GM18909 (cell line): ENCODE measurements around the gene SCART1.

Experiments
- ATAC-seq: cut with Tn5 transposase; IDR thresholded peaks from one replicate; pipeline ENCODE4 v1.9.1; 2021; ENCODE audit warnings: mild to moderate bottlenecking; ENCODE audit not compliant: unreplicated experiment, poor library complexity

The SCART1 gene

DNA sequence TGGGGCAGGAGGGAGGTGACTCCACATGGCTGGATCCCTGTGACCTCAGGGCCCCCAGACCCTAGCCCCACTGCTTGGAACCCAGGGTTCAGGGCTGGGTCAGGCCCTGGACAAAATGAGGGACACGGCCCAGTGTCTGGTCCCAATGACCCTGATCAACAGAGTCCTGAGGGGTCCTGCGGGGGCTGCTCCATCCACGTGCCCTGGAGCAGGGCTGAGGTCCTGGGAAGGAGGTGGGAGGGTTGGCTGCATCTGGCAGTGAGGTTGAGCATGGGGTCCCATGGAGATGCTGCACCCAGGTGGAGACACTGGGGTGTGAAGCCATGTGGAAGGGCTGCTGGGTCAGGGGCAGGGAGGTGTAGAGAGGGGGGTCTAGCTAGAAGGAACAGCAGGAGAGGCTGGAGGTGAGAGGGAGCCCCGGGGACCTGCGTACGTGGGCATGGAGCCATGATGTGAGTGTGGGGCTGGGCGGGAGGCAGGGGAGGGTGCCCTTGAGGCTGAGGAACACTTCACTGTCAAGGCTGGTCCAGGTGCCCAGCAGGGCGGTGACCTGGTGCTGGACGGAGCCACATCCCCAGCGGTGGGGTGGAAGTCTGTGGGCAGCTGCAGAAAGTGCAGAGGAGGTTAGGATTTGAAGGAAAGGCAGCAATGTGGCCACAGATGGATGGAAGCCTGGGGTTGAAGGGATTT is 604 bp downstream of the SCART1 start:
- no peak for ATAC-seq

DNA sequence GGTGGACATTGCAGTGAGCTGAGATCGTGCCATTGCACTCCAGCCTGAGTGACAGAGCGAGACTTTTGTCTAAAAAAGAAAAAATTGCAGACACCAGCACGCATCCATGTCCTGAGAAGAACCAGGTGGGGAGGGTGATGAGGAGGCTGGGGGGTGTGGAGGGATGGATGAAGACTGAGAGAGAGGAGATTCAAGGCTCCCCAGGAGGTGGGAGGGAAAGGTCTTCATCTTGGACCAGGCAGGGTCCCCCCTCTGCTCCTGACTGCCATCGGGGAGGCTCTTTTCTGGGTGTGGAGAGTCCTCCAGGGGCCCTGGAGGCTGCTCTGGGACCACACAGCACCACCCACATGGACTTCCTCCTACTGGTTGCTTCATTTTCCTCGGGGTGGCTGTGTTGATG is 1.5 kb downstream of the SCART1 start:
- ATAC-seq: no peak

GRCh38 chr10:133455611-133456031 is 1.9 kb downstream of the SCART1 start:
- no peak for ATAC-seq

GRCh38 chr10:133456041-133456951 is 2.6 kb downstream of the SCART1 start:
- no peak for ATAC-seq

DNA sequence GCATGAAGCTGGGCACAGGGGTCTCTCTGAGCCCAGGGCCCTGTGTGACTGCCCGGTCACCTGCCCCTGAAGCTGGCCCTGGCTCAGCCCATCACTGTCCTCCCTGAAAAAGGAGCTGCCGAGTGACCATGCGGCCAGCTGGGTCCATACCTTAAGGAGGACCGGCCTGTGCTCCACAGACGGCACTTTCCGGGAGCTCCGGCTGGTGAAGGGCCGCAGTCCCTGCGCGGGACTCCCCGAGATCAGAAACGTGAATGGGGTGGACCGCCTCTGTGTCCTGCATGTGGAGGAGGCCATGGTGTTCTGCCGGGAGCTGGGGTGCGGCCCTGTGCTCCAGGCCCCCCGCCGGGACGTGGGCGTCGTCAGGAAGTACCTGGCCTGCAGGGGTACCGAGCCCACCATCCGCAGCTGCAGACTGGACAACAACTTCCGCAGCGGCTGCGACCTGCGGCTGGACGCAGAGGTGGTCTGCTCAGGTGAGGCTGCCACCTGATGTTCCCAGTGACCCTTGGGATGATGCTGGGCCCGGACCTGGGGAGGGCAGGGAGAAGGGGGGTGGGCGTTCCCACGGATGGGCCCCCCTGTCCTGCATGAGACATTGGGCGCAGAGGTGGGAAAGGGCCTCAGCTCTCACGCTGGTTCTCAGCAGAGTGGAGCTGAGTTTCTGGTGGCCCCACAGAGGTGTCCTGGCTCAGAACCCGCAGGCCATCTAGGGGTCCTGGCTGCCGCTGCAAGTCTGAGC is 3.5 kb downstream of the SCART1 start:
- no peak for ATAC-seq

GRCh38 chr10:133458021-133458709 is 4.4 kb downstream of the SCART1 start:
- no peak for ATAC-seq

DNA sequence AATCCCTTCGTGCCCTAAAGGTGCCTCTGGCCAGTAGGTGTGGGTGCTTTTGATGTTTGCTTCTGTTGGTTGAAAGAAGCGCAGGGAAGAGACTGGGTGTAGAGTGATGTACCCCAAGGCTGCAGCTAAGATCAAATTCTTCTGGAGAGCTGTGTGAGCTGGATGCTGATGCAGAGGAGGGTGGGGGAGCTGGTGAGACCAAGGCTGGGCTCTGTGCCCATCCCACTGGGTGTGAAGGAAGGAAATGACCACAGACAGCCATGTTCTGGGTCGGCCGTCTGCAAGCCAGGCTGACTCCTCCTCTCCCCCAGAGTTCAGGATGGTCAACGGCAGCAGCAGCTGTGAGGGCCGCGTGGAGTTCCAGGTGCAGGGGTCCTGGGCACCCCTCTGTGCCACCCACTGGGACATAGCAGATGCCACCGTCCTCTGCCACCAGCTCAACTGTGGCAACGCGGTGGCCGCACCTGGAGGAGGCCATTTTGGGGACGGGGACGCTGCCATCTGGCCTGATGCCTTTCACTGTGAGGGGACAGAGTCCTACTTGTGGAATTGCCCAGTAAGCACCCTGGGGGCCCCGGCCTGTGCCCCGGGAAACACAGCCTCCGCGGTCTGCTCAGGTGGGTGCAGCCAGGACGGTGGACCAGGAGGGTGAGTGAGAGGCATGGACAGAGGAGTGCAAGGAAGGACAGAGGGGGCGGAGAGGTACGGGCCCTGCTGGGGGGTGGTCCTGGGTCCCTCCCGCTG is 5.1 kb downstream of the SCART1 start:
- ATAC-seq: no peak

DNA sequence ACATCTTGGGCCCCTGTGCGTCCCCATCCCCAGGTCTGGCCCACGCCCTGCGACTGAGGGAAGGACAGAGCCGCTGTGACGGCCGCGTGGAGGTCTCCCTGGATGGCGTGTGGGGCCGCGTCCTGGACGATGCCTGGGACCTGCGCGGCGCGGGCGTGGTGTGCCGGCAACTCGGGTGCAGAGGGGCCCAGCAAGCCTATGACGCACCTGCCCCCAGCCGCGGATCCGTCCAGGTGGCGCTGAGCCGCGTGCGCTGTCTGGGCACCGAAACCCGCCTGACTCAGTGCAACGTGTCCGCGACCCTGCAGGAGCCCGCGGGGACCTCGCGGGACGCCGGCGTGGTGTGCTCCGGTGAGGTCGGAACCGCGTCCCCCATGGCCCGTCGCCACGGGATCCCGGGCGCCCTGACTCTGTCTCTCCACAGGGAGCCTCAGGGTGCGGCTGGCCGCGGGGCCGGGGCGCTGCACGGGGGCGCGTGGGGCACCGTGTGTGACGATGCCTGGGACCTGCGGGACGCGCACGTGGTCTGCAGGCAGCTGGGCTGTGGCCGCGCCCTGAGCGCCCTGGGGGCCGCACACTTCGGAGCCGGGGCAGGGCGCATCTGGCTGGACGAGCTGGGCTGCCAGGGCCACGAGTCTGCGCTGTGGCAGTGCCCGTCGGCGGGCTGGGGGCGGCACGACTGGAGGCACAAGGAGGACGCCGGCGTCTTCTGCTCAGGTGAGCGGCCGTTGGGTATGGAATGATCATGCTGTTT is 5.9 kb downstream of the SCART1 start:
- no peak for ATAC-seq

DNA sequence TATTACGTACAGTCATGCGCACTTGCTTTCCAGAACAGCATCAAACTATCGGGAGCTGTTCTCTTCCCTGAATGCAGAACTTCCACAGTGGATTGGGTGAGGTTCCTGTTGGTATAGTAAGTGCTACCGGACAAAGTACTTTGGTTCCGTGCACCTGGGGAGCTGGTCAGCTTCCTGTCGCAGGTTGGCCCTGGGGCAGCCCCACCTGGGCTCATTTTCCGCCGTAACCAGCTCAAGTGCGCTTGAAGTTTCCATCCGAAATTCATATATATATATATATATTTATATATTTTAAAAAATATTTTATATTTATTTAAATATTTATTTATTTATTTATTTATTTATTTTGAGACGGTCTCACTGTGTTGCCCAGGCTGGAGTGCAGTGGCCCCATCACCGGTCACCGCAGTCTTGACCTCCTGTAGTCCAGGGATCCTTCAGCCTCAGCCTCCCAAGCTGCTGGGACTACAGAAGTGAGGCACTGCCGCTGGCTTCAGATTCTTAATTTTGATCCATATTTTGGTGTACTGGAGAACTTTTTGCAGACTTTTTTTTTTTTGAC is 6.5 kb downstream of the SCART1 start:
- no peak for ATAC-seq

- no peak for ATAC-seq
These were observed 7.3 kb downstream of the SCART1 start for GRCh38 chr10:133461027-133461426.

DNA sequence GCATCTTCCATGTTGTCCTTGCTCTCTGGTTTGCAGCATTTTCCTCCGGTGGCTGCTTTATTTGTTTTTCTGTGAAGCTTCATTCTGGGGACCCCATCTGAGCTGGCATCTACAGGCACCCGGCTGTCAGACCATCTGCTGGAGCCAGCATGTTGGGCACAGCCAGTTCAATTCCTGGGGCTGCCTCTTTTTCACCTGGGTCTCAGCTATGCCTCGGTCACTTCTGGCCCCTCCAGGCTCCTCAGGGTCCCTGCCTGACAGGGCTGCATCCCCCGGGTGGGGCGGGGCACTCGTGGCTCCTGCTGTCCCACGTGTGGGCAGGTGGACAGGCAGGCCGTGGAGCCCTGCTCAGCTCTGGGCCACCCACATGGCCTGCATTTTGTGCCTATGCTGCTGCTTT is 8.1 kb downstream of the SCART1 start:
- ATAC-seq: no peak

GRCh38 chr10:133462512-133463305 is 9.0 kb downstream of the SCART1 start:
- no peak for ATAC-seq

DNA sequence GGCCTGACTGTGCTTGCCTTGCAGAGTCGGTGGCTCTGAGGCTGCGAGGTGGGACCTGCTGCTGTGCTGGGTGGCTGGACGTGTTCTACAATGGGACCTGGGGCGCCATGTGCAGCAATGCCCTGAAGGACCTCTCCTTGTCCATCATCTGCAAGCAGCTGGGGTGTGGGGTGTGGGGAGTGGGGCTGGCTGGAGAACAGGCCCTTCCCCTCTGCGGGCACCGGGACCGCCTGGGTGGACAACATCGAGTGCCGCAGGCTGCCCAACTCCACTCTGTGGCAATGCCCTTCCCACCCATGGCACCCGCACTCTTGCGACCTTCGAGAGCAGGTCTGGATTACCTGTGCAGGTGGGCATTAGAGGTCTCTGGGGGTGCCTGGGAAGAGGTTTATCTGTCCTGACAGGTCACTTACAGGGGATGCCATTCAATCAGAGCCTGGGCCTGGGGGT is 10.9 kb downstream of the SCART1 start:
- no peak for ATAC-seq

- no peak for ATAC-seq
These were observed 11.6 kb downstream of the SCART1 start for GRCh38 chr10:133465191-133465949.

- ATAC-seq: no peak
These were observed 12.3 kb downstream of the SCART1 start for GRCh38 chr10:133465950-133466474.

DNA sequence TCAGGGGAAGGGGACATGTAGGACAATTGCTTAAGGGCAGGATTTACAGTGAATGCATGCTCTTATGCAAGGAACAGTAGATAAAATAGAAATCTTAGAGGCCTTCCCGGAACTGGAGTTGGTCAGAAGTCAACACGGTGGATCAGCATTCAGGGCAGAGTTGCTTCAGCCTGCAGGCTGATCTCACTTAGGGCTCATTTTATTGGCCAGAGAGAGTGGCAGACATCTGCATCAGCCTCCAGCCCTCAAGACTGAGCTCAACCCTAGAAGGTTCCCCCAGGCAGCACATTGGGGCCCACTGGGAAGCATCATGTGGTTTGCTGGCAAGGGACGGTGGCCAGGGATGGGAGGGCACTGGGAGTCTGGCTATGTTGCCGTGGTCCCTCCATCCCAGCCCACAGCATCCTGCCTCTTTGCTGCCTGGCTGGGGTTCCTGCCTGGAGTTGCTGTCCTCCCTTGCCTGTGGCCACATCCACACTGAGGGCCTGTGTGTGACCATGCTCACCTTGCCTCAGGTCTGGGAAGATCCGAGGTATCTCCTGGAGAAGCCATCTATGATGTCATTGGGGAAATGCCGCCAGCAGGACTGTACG is 13.0 kb downstream of the SCART1 start:
- ATAC-seq: no peak
